SK-N-SH treated with all-trans-retinoic acid at 6 μM for 48 hours (cell line): ENCODE data around the gene CLCN7.

ENCODE experiments used
- ARNTL ChIP-seq: fragments of 450-650 bp; formaldehyde crosslinking; IDR thresholded peaks from 2 replicates; pipeline ENCODE4 v1.5.0; 2020; ENCODE audit warnings: low read depth, mild to moderate bottlenecking, moderate library complexity, borderline replicate concordance
- CREB5 ChIP-seq: fragments of 250-450 bp; sonication (Bioruptor Pico); IDR thresholded peaks from 2 replicates; pipeline ENCODE4 v1.5.1; 2020; ENCODE audit warnings: low read depth, mild to moderate bottlenecking, moderate library complexity
- ESRRG ChIP-seq: fragments of 250-450 bp; sonication (Bioruptor Pico); IDR thresholded peaks from 2 replicates; pipeline ENCODE4 v1.6.1; 2021; ENCODE audit warnings: mild to moderate bottlenecking
- GLIS3 ChIP-seq: fragments of 250-450 bp; sonication (Bioruptor Pico); IDR thresholded peaks from 2 replicates; pipeline ENCODE4 v1.5.0; 2020; ENCODE audit warnings: mild to moderate bottlenecking, moderate library complexity
- ISL1 ChIP-seq: fragments of 250-450 bp; sonication (Bioruptor Pico); IDR thresholded peaks from 2 replicates; pipeline ENCODE4 v2.1.2; 2022; ENCODE audit warnings: mild to moderate bottlenecking, moderate library complexity
- OSR1 ChIP-seq: fragments of 250-450 bp; sonication (Bioruptor Pico); IDR thresholded peaks from 2 replicates; pipeline ENCODE4 v1.8.0; 2022; ENCODE audit warnings: moderate library complexity, mild to moderate bottlenecking, inconsistent platforms
- PATZ1 ChIP-seq: fragments of 250-450 bp; sonication (Bioruptor Pico); IDR thresholded peaks from 2 replicates; pipeline ENCODE4 v1.8.0; 2020; ENCODE audit warnings: mild to moderate bottlenecking, moderate library complexity, borderline replicate concordance
- POU6F1 ChIP-seq: fragments of 250-450 bp; sonication (Bioruptor Pico); IDR thresholded peaks from 2 replicates; pipeline ENCODE4 v1.8.0; 2021; ENCODE audit warnings: low read depth, mild to moderate bottlenecking, moderate library complexity, borderline replicate concordance
- TOX ChIP-seq: fragments of 250-450 bp; sonication (Bioruptor Pico); IDR thresholded peaks from 2 replicates; pipeline ENCODE4 v1.8.0; 2021; ENCODE audit warnings: mild to moderate bottlenecking, moderate library complexity, borderline replicate concordance
- ZFP3 ChIP-seq: fragments of 250-450 bp; sonication (Bioruptor Pico); IDR thresholded peaks from 2 replicates; pipeline ENCODE4 v1.5.0; 2020; ENCODE audit warnings: mild to moderate bottlenecking, moderate library complexity
- ZFP30 ChIP-seq: fragments of 450-650 bp; formaldehyde crosslinking; IDR thresholded peaks from 2 replicates; pipeline ENCODE4 v1.5.0; 2022; ENCODE audit warnings: mild to moderate bottlenecking, moderate library complexity
- ZNF565 ChIP-seq: fragments of 450-650 bp; formaldehyde crosslinking; conservative IDR thresholded peaks from 2 replicates; pipeline ENCODE4 v1.5.0; 2020; ENCODE audit warnings: low read depth, mild to moderate bottlenecking, moderate library complexity
- ZNF8 ChIP-seq: fragments of 450-650 bp; formaldehyde crosslinking; IDR thresholded peaks from 2 replicates; pipeline ENCODE4 v1.5.0; 2020; ENCODE audit warnings: mild to moderate bottlenecking, moderate library complexity

- TF ChIP-seq ESRRG (CRISPR knock-in tag) (no peak), POU6F1 (CRISPR knock-in tag) (no peak), TOX (CRISPR knock-in tag) (no peak), GLIS3 (CRISPR knock-in tag) (no peak), ARNTL (CRISPR knock-in tag) (no peak), ZFP30 (CRISPR knock-in tag) (no peak), PATZ1 (CRISPR knock-in tag) (no peak), ZNF8 (CRISPR knock-in tag) (no peak), OSR1 (CRISPR knock-in tag) (no peak), ZNF565 (no peak), CREB5 (no peak), ZFP3 (CRISPR knock-in tag) (no peak), ISL1 (CRISPR knock-in tag) (no peak)
These were observed 19.9 kb upstream of the CLCN7 start for GRCh38 chr16:1494711-1495110.
